Erythroblast (primary cell): ENCODE data around the gene ABCA7.

Experiments used
- DNase-seq, 2 experiments: peaks; one replicate each; lab custom pipeline; 2025; lab: John Stamatoyannopoulos, UW
- GATA1 ChIP-seq: IDR thresholded peaks from 2 replicates; pipeline ENCODE4 v1.6.1; 2011; ENCODE audit warnings: low read depth, mild to moderate bottlenecking, control low read depth, low read length, moderate library complexity
- POLR2A ChIP-seq: IDR thresholded peaks from 2 replicates; pipeline ENCODE4 v1.6.1; 2011; ENCODE audit warnings: mild to moderate bottlenecking, low read length

ABCA7 gene

DNA sequence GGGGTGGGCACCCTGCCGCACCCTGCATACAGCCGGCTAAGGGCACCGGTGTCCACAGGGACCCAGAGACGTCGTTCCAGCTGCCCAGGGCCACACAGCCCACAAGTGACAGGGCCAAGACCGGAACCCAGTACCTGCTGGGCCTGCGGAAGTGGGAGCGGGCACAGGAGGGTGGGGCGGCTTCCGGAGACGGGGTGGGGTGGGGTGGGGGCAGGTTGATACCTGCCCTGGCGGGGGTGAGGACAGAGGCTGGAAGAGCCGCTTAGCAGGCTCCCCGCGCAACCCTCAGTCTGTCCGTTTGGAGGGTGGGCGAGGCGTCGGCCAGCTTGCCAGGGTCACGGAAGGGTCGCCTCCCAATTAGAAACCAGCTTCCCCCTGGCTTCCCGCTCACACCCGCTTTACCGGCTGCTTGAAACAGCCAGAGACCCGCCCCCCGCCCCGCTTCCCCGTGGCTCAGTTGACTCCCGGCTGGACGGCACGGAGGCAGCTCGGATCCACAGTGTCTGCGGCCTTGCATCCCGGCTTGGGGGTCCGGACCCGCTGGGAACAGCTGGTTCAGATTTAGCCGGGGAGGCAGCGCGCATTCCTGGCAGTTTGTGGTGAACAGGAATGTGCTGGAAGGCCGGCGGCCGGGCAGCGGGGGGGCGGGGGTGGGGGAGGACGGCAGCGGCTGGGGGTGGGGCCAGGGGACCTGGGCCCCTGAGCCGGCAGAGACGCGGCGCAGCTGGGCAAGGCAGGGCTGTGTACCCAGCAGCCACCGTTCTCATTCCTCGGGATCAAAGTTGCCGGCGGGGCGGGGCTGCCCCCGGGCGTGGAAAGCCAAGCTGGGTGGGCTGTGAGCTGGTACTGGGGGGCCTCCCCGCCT, 11.6 kb upstream of the ABCA7 start:
- no peak for TF ChIP-seq GATA1
- TF ChIP-seq POLR2A, result no peak
- peak; percentile 52 to 56 for DNase-seq

DNA sequence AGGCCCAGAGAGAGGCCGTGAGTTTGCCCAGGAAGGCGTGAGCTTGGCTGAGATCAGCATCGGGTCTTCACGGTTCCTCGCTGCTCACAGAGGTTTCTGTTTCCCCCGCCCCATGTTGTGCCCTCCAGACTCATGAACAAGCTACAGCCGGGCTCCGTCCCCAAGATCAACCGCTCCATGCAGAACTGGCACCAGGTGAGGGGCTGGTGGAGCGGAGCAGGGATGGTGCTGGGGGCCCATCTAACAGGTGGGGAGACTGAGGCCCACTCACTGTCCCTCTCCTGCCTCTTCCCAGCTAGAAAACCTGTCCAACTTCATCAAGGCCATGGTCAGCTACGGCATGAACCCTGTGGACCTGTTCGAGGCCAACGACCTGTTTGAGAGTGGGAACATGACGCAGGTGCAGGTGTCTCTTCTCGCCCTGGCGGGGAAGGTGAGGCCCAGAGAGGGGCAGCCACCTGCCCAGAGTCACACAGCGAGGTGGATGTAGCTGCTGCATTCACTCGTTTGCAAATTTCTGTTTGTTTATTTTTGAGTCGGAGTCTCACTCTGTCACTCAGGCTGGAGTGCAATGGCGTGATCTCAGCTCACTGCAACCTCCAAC, 7.5 kb upstream of the ABCA7 start:
- TF ChIP-seq POLR2A, result no peak
- no peak for TF ChIP-seq GATA1
- no peak for DNase-seq

DNA sequence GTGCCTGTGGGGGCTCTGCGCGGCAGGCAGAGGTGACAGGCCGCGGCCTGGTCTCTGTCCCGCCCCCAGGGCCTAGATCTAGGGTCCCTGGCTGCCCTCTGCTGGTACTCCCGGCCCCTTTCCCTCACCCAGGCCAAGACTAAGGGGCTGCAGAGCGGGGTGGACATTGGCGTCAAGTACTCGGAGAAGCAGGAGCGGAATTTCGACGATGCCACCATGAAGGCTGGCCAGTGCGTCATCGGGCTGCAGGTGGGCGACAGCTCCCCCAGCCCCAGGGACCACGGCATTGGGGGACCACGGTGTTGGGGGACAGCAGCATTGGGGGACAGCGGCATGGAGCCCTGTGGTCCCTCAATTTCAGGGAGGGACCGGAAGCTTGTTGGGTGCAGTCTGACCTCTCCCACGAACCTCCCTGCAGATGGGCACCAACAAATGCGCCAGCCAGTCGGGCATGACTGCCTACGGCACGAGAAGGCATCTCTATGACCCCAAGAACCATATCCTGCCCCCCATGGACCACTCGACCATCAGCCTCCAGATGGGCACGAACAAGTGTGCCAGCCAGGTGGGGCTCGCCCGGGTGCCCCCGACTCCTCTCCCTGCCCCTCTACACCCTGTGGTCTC, 3.8 kb upstream of the ABCA7 start:
- TF ChIP-seq POLR2A (no peak), GATA1 (no peak)
- DNase-seq, result no peak

DNA sequence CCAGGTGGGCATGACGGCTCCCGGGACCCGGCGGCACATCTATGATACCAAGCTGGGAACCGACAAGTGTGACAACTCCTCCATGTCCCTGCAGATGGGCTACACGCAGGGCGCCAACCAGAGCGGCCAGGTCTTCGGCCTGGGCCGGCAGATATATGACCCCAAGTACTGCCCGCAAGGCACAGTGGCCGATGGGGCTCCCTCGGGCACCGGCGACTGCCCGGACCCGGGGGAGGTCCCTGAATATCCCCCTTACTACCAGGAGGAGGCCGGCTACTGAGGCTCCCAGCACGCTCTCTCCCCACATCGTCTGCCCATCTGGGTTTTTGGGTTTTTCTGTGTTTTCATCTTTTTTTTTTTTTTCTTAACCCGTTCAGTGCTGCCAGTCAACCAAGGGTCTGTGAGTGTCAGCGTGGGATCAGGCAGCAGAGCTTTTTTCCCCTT, 2.3 kb upstream of the ABCA7 start:
- no peak for TF ChIP-seq GATA1
- DNase-seq, result no peak

DNA sequence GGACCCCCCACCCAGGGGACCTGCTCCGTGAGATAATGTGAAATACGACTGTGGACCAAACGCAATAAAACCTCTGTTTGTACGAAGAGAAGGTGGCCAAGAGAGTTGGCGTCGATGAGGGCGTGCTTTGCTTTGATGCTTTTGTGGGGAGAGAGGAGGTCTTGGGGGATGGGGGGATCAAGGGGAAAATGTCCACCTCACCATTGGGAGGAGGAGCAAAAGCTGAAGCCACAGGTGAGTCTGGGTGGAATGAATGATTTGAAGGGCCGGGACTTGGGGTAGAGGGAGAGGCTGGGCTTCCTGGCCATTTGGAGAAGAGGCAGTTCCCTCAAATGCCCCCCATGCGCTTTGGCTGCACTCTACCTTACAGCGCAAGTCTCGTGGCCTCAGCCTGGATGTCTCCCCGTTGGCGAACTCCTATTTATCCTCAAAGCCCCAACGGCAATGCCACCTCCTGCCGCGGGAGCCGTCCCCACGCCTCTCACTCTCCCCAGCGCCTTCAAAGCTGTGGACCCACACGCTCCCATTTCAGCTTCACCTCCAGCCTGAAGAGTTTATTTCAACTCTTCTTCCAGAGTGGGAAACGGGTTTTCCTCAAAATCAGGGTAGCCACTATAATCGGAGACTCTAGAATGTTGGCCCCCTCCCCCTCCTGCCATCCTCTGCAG, 795 bp upstream of the ABCA7 start:
- DNase-seq, result no peak
- TF ChIP-seq POLR2A, result no peak

DNA sequence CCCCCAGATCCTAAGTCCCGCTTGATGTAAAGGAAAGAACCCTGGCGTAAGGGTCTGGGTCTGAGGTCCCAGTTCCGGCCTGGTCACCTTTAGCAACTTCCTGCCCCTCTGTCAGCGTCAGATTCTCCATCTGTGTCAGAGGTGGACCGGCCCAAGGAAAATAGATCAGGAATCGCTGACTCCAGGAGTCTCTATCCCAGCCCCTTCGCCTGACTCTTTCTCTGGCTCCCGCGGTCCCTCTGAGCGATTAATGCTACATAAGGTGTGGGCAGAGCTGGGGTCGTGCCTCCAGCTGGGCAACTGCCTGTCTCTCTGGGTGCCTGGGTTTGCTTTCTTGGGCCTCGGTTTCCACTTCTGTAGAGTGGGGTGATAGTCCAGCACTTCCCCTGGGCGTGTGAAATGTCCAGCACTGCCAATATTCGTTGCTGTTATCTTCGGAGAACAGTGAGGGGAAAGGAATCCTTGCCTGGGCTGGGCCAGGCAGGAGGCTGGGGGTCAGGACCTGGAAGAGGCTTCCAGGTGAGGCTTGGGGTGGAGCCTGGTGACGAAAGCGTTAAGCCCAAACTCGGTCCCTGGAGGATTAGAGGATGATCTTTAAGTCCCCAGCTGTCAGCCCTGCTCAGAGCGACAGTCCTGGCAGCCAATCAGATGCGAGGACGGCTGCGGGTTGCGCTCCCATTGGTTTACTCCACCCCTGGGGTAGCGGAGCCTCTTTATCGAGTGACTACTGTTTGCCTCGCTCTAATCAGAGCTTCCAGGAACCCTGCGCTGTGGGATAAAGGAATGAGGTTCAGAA, 767 bp downstream of the ABCA7 start:
- TF ChIP-seq POLR2A, result no peak
- TF ChIP-seq GATA1, result no peak

DNA sequence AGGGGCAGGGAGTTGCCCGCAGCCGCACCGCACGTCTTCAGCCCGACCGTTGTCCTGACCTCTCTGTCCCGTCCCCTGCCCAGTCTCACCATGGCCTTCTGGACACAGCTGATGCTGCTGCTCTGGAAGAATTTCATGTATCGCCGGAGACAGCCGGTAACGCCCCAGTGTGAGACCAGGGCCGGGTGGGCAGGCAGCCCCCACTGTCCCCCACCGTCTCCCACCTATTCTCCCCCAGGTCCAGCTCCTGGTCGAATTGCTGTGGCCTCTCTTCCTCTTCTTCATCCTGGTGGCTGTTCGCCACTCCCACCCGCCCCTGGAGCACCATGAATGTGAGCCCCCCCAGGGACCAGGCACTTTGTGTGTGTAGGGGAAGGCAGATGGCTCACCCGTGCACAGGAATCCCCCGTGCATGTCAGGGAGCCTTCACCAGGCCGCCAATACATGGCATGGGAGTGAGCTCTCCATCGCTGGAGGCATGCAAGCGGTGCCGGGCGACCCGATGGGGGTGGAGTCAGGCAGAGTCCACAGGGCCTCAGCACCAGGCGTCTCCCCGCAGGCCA, 1.4 kb downstream of the ABCA7 start:
- peak; percentile 35 for TF ChIP-seq GATA1
- TF ChIP-seq POLR2A, result no peak

More for the DNA sequence above, 767 bp downstream of the ABCA7 start:
- DNase-seq, result peak; percentile 98 to 99

DNA sequence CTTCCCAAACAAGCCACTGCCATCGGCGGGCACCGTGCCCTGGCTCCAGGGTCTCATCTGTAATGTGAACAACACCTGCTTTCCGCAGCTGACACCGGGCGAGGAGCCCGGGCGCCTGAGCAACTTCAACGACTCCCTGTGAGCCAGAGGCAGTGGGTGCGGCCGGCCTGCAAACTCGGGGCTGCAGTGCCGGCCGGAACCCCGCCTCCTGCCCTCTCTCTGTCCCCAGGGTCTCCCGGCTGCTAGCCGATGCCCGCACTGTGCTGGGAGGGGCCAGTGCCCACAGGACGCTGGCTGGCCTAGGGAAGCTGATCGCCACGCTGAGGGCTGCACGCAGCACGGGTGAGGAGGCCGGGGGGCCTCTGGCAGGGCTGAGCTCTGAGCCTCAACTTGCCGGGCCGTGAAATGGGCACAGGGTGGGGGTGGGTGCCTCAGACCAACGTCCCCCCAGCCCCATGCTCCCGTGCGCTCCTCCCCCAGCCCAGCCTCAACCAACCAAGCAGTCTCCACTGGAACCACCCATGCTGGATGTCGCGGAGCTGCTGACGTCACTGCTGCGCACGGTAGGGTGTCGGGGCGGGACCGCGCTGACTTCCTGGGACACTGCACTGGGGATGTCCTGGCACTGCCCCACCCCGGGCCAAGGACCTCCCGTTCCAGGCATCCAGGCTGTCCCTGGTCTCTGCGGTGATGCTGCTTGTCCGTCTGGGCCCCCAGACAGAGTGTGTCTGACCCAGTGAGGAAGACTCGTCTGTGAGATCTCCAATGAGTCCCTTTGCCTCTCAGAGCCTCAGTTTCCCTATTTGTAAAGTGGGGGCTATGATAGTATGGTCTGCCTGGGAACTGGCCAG, 2.2 kb downstream of the ABCA7 start:
- TF ChIP-seq POLR2A (no peak), GATA1 (no peak)
- DNase-seq, result no peak

More for the DNA sequence above, 1.4 kb downstream of the ABCA7 start:
- DNase-seq, result no peak

DNA sequence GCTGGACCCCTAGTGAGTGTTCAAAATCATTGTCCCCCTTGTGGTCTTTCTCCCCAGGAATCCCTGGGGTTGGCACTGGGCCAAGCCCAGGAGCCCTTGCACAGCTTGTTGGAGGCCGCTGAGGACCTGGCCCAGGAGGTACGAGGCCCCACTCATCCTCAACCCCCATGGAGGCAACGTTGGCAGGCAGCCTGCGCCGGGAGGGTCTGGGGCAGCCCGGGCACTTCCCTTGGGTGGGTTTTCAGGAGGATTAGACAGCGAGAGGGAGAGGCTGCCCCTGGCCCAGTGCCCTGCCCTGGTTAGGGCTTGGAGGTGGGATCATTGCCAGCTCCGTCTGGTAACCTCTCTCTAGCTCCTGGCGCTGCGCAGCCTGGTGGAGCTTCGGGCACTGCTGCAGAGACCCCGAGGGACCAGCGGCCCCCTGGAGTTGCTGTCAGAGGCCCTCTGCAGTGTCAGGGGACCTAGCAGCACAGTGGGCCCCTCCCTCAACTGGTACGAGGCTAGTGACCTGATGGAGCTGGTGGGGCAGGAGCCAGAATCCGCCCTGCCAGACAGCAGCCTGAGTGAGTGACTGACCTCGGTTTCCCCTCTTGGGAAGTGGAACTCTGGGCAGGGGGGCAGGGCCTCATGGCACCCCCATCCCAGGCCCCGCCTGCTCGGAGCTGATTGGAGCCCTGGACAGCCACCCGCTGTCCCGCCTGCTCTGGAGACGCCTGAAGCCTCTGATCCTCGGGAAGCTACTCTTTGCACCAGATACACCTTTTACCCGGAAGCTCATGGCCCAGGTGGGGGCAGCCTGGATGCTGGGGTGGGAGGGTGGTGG, 3.0 kb downstream of the ABCA7 start:
- no peak for TF ChIP-seq POLR2A
- TF ChIP-seq GATA1, result no peak

DNA sequence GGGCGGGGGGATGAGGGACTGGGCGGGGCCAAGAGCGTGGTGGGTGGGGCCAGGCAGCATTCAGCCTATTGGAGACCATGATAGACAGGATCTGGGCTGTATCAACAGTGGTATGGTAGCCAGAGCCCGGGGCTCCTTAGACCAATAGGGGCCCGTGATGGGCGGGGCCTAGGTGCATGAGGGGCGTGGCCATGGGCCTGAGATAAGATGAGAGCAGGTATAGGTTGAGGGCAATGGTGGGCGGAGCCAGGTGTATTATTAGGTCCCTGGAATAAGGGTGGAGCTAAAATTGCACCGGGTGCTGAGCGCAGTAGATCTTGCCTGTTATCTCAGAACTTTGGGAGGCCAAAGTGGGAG, 5.3 kb downstream of the ABCA7 start:
- peak; percentile 74 to 89 for DNase-seq
- TF ChIP-seq GATA1, result no peak
- TF ChIP-seq POLR2A, result no peak

More for the DNA sequence above, 3.0 kb downstream of the ABCA7 start:
- no peak for DNase-seq

DNA sequence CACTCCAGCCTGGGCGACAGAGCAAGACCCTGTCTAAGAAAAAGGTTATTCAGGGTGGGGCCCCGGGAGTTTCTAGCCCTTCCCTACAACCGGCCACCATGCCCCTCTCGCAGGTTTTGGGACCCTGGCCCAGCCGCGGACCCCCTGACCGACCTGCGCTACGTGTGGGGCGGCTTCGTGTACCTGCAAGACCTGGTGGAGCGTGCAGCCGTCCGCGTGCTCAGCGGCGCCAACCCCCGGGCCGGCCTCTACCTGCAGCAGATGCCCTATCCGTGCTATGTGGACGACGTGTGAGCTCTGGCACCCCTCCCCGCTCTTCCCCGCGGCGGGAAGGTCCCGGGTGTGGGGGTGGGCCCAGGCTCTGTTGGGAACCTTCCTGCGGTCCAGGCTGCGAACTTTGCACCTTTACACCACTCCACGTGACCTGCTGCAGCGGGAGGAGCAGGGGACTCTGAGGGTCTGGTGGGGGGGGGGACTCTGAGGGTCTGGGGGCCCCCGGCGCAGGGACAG, 6.3 kb downstream of the ABCA7 start:
- no peak for TF ChIP-seq GATA1
- TF ChIP-seq POLR2A, result no peak
- no peak for DNase-seq
